GM12872 (cell line): ENCODE measurements around the gene RWDD1.

Source experiments
- CTCF ChIP-seq: IDR thresholded peaks from 3 replicates; pipeline ENCODE4 v1.5.1; 2011; ENCODE audit warnings: low read depth, mild to moderate bottlenecking, low read length, moderate library complexity; ENCODE audit not compliant: insufficient read depth

The RWDD1 gene

GRCh38 chr6:116580198-116580597 is 8.9 kb downstream of the RWDD1 start:
- TF ChIP-seq CTCF, result no peak

GRCh38 chr6:116586276-116586675 is 15.0 kb downstream of the RWDD1 start:
- no peak for TF ChIP-seq CTCF

GRCh38 chr6:116586738-116587137 is 15.4 kb downstream of the RWDD1 start:
- no peak for TF ChIP-seq CTCF

- no peak for TF ChIP-seq CTCF
Measured at GRCh38 chr6:116595247-116595646, 23.9 kb downstream of the RWDD1 start.

GRCh38 chr6:116596815-116597214 is 25.5 kb downstream of the RWDD1 start:
- TF ChIP-seq CTCF, result no peak

- TF ChIP-seq CTCF, result no peak
Measured at GRCh38 chr6:116605935-116606334, 34.6 kb downstream of the RWDD1 start.

GRCh38 chr6:116611056-116611455 is 39.8 kb downstream of the RWDD1 start:
- no peak for TF ChIP-seq CTCF
